Cerebellar cortex (tissue), 1 donor: ENCODE data around the gene KLRF1.

Experiments used
- DNase-seq: peaks from one replicate; pipeline ENCODE4 v3.0.0-alpha.2; 2015; ENCODE audit warnings: low spot score

KLRF1 gene, protein sequence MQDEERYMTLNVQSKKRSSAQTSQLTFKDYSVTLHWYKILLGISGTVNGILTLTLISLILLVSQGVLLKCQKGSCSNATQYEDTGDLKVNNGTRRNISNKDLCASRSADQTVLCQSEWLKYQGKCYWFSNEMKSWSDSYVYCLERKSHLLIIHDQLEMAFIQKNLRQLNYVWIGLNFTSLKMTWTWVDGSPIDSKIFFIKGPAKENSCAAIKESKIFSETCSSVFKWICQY

GRCh38 chr12:9827209-9827888, at the start of gene KLRF1:
TSS of gene KLRF1 (plus strand) at chr12:9827481. CDS start at chr12:9827545, 64 bp downstream.
- DNase-seq = no peak

DNA sequence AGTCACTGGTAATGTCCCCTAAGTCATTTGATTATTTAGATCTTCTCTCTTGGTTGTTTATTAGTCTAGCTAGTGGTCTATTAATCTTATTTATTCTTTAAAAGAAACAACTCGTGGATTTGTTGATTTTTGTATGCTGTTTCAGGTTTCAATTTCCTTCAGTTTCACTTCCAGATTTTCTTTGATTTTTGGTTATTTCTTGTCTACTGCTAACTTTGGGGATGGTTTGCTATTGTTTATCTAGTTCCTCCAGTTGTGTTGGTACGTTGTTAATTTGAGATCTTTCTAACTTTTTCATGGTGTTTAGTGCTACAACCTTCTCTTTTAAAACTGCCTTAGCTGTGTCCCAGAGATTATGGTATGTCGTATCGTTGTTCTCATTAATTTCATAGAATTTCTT, 48.1 kb upstream of the KLRF1 start:
- DNase-seq = no peak

GRCh38 chr12:9781360-9781759, 45.9 kb upstream of the KLRF1 start:
- no peak for DNase-seq

DNA sequence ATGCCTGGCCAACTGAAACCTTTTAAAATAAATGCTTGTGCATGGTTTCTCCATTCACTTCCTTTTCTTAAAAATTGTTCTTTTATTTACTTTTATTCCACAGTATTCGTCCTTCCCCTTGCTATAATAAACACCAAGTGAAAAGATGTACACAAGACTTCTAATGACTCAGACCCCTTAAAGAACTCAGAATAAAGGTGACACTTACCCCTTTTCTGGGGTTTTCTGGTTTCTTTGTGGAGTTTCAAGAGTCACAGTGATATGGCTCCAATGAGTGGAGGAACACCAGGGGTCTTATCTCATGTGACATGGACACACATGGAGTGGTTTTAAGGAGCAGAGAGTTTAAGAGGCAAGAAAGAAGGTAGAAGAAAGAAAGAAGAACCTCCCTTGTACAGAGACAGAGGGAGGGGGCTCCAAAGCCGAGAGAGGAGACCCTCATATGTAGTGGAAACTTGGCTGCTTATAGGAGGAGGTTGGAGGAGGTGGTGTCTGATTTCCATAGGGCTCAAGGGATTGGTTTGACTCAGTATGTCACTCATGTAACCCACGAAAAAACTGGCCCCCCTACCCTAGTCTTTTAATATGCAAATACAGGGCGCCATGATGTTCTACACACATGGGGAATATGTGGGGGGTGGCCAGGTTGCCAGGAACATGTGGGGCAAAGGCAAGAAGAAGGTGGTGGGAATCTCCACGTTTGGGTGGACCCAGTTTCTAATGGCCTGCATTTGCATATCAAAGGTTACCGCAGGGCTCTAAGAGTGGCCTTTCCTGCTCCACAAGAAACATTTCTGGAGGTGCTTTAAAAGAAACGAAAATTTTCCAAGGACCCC, 44.5 kb upstream of the KLRF1 start:
- no peak for DNase-seq

- no peak for DNase-seq
These were observed 43.0 kb upstream of the KLRF1 start for GRCh38 chr12:9784326-9784725.

DNA sequence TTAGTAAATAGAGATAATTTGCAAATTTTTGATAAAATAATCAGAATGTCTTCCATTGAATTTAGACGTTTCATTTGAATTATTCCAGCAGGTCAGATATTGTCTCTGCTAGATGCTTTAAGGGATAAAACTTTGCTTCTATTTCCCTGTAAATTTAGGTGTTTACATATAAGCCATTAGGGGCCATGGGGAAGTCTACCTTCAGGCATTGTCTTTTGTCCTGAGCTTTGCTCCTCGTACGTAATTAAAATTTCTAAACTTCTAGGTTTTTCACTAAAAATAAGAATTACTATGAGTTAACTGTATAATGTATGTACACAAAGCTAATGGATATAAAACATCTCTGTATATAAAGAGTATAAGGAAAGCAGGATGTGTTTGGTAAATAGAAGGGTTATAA, 42.5 kb upstream of the KLRF1 start:
- no peak for DNase-seq

- DNase-seq = no peak
These were observed 40.3 kb upstream of the KLRF1 start for GRCh38 chr12:9786726-9787717.

- DNase-seq = no peak
These were observed 34.9 kb upstream of the KLRF1 start for GRCh38 chr12:9792185-9792900.

- DNase-seq = no peak
These were observed 34.2 kb upstream of the KLRF1 start for GRCh38 chr12:9792961-9793617.

- DNase-seq = no peak
These were observed 33.4 kb upstream of the KLRF1 start for GRCh38 chr12:9793779-9794395.

- no peak for DNase-seq
These were observed 32.7 kb upstream of the KLRF1 start for GRCh38 chr12:9794484-9795093.

GRCh38 chr12:9795945-9796344, 31.3 kb upstream of the KLRF1 start:
- no peak for DNase-seq

DNA sequence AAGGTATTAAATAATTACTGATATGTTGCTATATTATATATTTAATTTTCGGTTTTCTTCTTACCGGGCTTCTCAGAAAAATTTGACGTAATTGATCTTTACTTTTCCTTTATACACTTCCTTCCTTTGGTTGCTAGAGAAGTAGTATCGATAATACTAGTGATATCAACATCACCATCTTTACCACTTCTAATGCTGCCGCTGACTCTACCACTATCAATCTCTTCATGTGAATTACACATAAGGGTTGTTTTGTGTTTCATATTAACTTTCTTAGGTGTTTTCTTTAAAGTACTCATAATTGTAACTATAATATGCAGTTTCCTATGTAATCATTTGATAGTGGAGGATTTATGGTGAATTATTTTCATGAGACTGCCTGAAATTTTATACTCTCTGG, 30.9 kb upstream of the KLRF1 start:
- no peak for DNase-seq

DNA sequence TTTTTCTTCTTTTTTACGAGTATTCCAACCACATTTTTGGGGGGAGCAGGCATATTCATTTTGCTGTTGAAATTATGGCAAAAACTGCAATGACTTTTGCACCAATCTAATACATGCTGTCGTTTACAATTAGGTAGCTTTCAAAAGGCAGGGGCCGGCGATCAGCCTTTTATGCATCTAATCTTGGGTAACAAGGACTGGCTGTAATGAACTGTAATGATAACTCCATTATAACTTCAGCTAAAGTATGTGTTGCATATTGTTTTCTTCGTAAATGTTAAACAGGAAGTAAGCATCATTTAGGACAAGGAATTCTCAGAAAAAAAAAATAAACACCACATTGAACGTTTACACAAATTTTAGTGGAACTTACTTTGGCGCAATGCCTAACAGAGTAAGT, 30.3 kb upstream of the KLRF1 start:
- no peak for DNase-seq

DNA sequence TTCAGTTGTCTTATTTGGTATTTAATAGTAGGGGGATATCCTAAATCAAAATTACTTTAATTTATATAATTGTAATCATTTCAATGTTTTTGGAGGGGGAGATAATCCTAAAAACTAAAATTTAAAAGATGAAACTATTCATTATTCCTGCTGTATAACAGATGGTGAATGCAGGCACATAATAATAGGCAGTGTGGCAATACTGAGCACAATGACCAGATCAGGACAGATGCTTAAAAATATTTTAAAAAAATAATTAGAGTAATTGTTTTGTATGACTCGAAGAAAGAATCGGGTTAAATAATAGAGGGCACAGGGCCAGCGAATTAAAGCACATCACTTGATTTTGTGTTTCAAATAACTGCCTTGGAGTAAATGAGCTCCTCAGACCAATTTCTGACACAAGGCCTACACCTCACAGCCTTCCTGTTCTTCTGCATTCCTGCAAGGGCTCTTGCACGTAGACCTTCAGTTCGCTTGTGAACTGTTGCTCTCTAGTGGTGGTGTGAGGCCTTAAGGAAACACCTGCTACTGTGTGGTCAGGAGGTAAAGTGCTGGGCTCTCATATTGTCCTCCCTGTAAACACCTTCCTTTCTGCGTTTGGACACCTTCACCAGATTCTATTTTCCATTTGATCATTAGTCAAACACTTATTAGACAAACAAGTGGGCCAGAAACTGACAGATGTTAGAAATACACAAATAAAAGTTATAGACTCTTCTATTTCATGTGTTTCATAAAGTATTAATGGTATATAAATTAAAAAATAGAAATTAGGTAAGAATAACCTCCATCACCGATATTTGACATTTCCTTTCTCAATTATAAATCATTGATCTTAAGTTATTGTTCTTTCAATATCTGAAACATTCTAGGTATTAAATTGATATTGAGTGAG, 29.3 kb upstream of the KLRF1 start:
- peak; percentile 36 for DNase-seq

DNA sequence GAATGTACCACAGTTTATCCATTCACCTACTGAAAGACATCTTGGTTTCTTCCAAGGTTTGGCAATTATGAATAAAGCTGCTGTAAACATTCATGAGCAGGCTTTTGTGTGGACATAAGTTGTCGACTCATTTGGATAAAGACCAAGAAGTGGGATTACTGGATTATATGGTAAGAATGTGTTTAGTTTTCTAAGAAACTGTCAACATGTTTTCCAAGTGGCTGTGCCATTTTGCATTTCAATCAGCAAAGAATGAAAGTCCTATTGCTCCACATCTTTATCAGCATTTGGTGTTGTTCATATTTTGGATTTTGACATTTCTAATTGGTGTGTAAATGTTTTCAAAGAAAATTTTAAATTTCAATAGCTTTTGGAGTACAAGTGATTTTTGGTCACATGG, 27.3 kb upstream of the KLRF1 start:
- DNase-seq = no peak

- DNase-seq = no peak
These were observed 21.4 kb upstream of the KLRF1 start for GRCh38 chr12:9805883-9806282.

DNA sequence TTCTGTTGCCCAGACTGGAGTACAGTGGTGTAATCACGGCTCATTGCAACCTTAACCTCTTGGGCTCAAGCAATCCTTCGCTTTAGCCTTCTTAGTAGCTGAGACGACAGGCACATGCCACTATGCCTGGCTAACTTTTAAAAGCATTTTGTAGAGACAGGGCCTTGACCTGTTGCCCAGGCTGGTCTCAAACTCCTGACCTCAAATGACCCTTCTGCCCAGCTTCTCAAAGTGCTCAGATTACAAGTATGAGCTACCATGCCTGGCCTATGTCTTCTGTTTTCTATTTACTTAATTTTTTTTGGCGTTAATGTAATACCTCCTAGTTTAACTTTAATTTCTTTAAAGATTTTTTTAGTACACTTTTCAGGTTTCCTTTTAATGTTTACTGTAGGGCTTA, 20.6 kb upstream of the KLRF1 start:
- no peak for DNase-seq

DNA sequence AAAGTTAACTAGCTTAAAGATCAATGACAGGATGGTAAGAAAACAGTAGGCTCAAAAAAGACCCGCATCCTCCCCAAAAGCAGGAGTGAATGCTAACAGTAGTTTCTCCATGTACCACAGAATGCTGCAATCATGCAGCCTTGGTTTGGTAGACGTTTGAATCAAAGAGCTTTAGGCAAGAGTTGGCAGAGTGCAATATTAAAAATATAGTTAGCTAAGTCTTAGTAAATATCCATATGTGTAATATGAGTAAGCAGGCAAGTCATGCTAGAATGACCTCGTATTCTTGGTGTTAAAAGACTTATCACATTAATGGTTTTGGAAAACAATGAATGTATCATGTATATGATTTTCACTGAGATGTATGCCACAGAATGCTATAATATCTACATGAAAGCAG, 18.8 kb upstream of the KLRF1 start:
- no peak for DNase-seq
